GM12878 (cell line): ENCODE results near the gene CTDP1. TPM values are rescaled to one million over a fixed set of nuclear protein-coding genes. Genes with fewer than 3 reads are reported as not detected.

Experiments
- ATAC-seq: fragments of 200-7000 bp; cut with Tn5 transposase; 3 replicates; pipeline ENCODE4 v1.9.1; 2020; ENCODE audit warnings: mild to moderate bottlenecking, moderate library complexity
- BruUV-seq: library from RNA; stranded (reverse); fragments of 400-500 nt; replicated peaks from 2 replicates; lab custom pipeline; 2021; lab: Mats Ljungman, UMichigan
- CTCF ChIA-PET: fragments of 300-600 bp; sonication (Branson Sonifier 250); formaldehyde crosslinking; extraction: SDS; loops from one replicate; lab custom pipeline; 2021; ENCODE audit warnings: inconsistent platforms; lab: Yijun Ruan, JAX
- POLR2A ChIA-PET: fragments of 350-600 bp; formaldehyde crosslinking; extraction: SDS; loops from one replicate; lab custom pipeline; 2021; ENCODE audit warnings: inconsistent platforms; lab: Charles Lee
- RAD21 ChIA-PET: fragments of 300-600 bp; sonication (Branson Sonifier 250); formaldehyde crosslinking; loops from one replicate; lab custom pipeline; 2023; ENCODE audit warnings: antibody characterized with exemption; ENCODE audit not compliant: unreplicated experiment; lab: Charles Lee
- SMC1A ChIA-PET: fragments of 300-600 bp; sonication (Branson Sonifier 250); formaldehyde crosslinking; loops from one replicate; lab custom pipeline; 2023; ENCODE audit not compliant: unreplicated experiment, uncharacterized antibody; lab: Charles Lee
- DNase-seq: peaks from one replicate; pipeline ENCODE4 v3.0.0-alpha.2; 2011; ENCODE audit warnings: low read depth, low spot score
- FAIRE-seq: peaks from 3 replicates; lab custom pipeline; 2011; peaks lifted over from hg19 to GRCh38; lab: Jason Lieb, UNC
- H2AFZ ChIP-seq: 2 replicates; pipeline ENCODE4 v1.6.0; 2011; ENCODE audit warnings: low read depth, low read length, control low read depth; ENCODE audit not compliant: control insufficient read depth
- H3K27ac ChIP-seq: 2 replicates; pipeline ENCODE4 v1.5.1; 2011; ENCODE audit warnings: control low read depth; ENCODE audit not compliant: control insufficient read depth, insufficient read depth
- H3K27me3 ChIP-seq, 2 experiments: replicated peaks in 1 of 2; 2 replicates each; pipeline versions ENCODE4 v1.6.0 to v1.6.1; 2011; ENCODE audit warnings: low read length in 1 of 2; ENCODE audit not compliant: control insufficient read depth in 2 of 2, insufficient read depth in 2 of 2
- H3K36me3 ChIP-seq, 2 experiments: 2 replicates each; pipeline ENCODE4 v1.5.1; 2011; ENCODE audit warnings: low read length in 1 of 2; ENCODE audit not compliant: control insufficient read depth in 2 of 2, insufficient read depth in 2 of 2
- H3K4me1 ChIP-seq: 2 replicates; pipeline ENCODE4 v1.6.1; 2011; ENCODE audit warnings: mild to moderate bottlenecking, low read length, moderate library complexity, mixed read lengths; ENCODE audit not compliant: control insufficient read depth, insufficient read depth
- H3K4me2 ChIP-seq: 2 replicates; pipeline ENCODE4 v1.6.0; 2011; ENCODE audit warnings: control low read depth; ENCODE audit not compliant: control insufficient read depth, insufficient read depth
- H3K4me3 ChIP-seq: fragments of 200-600 bp; sonication (generic); 2 replicates; pipeline ENCODE4 v1.5.1; 2016
- H3K79me2 ChIP-seq: 2 replicates; pipeline ENCODE4 v1.6.0; 2011; ENCODE audit warnings: low read length; ENCODE audit not compliant: control insufficient read depth, insufficient read depth
- H3K9ac ChIP-seq: 2 replicates; pipeline ENCODE4 v1.8.0; 2011; ENCODE audit warnings: low read length, control low read depth, mixed read lengths; ENCODE audit not compliant: control insufficient read depth, insufficient read depth
- H3K9me3 ChIP-seq: replicated peaks from 3 replicates; pipeline ENCODE4 v1.5.1; 2011; ENCODE audit warnings: mild to moderate bottlenecking, low read length; ENCODE audit not compliant: control insufficient read depth, insufficient read depth
- H4K20me1 ChIP-seq: 2 replicates; pipeline ENCODE4 v1.6.0; 2011; ENCODE audit not compliant: control insufficient read depth, insufficient read depth
- FOS ChIP-seq: IDR thresholded peaks from 3 replicates; pipeline ENCODE4 v1.6.1; 2011; ENCODE audit warnings: borderline replicate concordance; ENCODE audit not compliant: insufficient read length; ENCODE audit errors: extremely low read depth
- RAD21 ChIP-seq: IDR thresholded peaks from 2 replicates; pipeline ENCODE4 v1.6.1; 2011; ENCODE audit warnings: mild to moderate bottlenecking, low read depth, low read length, moderate library complexity; ENCODE audit not compliant: insufficient read depth
- ZNF24 ChIP-seq: fragments of 450-650 bp; IDR thresholded peaks from 2 replicates; pipeline ENCODE4 v1.6.1; 2017; ENCODE audit warnings: antibody characterized with exemption, mild to moderate bottlenecking
- WGBS: methylation state at CpG from one replicate; pipeline ENCODE4 v1.1.6; 2016; ENCODE audit warnings: low lambda C conversion rate; ENCODE audit not compliant: insufficient replicate concordance, insufficient coverage; ENCODE audit errors: missing lambda C conversion rate; 5-methylcytosine and 5-hydroxymethylcytosine counted together
- in situ Hi-C: fragments of 300-500 bp; cut with MboI; formaldehyde crosslinking; loops from 9 replicates; pipeline ENCODE4 v1.14.3; 2018; ENCODE audit warnings: mixed read lengths
- intact Hi-C: fragments of 100-400 bp; cut with micrococcal nuclease; formaldehyde crosslinking; loops from one replicate; pipeline ENCODE4 v1.14.2; 2022; ENCODE audit not compliant: unreplicated experiment
- polyA plus RNA-seq, 11 experiments: library from polyadenylated mRNA; depleted of rRNA in 4 of 11; unstranded in 6 of 11; stranded (reverse) in 5 of 11; fragments of >200 nt; fragmentation: Nextera tagmentation in 4 of 11; fragmentation: Illumina TruSeq in 1 of 11; extraction: Ambion mirVana in 4 of 11; extraction: Trizol in 1 of 11; gene quantifications; 1 replicate in 1 of 11; 2 replicates in 10 of 11; pipeline versions ENCODE4 v1.2.1 to v1.2.3, GENCODE V29; 2011 to 2016; ENCODE audit warnings: inconsistent platforms in 2 of 11, missing spikeins in 2 of 11, low read depth in 1 of 11
- total RNA-seq, 4 experiments: library from RNA; depleted of rRNA in 3 of 4; stranded (reverse); fragments of >200 nt in 3 of 4; fragmentation: Illumina TruSeq in 1 of 4; extraction: Trizol in 1 of 4; gene quantifications; 2 replicates each; pipeline versions ENCODE4 v1.2.1 to v1.2.3, GENCODE V29; 2013 to 2021
- TF ChIP-seq, protein P1 (sequence below): fragments of 150-350 bp; IDR thresholded peaks from 2 replicates; pipeline ENCODE4 v1.6.1; 2016; ENCODE audit warnings: low read depth, low read length

Gene CTDP1
- total and polyA plus RNA-seq, 10 of the 15 experiments (the other 5 are each of a cell fraction or from before 2014, with no cell fraction given), result 0.32 to 31.3 (median 8.8) TPM

- TF ChIP-seq, protein P1, sequence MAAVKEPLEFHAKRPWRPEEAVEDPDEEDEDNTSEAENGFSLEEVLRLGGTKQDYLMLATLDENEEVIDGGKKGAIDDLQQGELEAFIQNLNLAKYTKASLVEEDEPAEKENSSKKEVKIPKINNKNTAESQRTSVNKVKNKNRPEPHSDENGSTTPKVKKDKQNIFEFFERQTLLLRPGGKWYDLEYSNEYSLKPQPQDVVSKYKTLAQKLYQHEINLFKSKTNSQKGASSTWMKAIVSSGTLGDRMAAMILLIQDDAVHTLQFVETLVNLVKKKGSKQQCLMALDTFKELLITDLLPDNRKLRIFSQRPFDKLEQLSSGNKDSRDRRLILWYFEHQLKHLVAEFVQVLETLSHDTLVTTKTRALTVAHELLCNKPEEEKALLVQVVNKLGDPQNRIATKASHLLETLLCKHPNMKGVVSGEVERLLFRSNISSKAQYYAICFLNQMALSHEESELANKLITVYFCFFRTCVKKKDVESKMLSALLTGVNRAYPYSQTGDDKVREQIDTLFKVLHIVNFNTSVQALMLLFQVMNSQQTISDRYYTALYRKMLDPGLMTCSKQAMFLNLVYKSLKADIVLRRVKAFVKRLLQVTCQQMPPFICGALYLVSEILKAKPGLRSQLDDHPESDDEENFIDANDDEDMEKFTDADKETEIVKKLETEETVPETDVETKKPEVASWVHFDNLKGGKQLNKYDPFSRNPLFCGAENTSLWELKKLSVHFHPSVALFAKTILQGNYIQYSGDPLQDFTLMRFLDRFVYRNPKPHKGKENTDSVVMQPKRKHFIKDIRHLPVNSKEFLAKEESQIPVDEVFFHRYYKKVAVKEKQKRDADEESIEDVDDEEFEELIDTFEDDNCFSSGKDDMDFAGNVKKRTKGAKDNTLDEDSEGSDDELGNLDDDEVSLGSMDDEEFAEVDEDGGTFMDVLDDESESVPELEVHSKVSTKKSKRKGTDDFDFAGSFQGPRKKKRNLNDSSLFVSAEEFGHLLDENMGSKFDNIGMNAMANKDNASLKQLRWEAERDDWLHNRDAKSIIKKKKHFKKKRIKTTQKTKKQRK, result no peak
- TF ChIP-seq FOS, result no peak
- TF ChIP-seq, all 136 proteins: peak for 0
Observed at GRCh38 chr18:79775441-79776221, 96.0 kb downstream of the CTDP1 start (continued).

DNA sequence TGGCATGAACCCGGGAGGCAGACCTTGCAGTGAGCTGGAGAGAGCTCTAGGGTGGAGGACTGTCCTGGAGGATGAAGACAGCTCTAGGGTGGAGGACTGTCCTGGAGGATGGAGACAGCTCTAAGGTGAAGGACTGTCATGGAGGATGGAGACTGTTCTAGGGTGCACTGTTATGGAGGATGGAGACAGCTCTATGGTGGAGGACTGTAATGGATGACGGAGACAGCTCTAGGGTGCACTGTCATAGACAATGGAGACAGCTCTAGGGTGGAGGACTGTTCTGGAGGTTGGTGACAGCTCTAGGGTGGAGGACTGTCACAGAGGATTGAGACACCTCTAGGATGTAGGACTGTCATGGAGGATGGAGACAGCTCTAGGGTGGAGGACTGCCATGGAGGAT lies 97.1 kb downstream of the CTDP1 start:
- Histone ChIP-seq H3K79me2 (no peaks in the 10 kb centered on the region), H3K4me3 (no peak overlapping the region), H3K9me3 (peaks cover under 1% of the 10 kb centered on the region; the same call in 1 of the 3 replicates), H3K27me3 (no peaks in the 10 kb centered on the region), H3K4me2 (no peak overlapping the region), H3K27ac (no peak overlapping the region), H4K20me1 (no peaks in the 10 kb centered on the region)
- FAIRE-seq (no peak), ATAC-seq (no peak), DNase-seq (no peak)
- ChIA-PET RAD21 (no interaction called here), CTCF (no interaction called here), SMC1A (interaction anchor here (0.6 kb wide), 1 partner anchor 11 kb away, joined by 3 read pairs; no protein-coding TSS in a partner anchor)
- in situ Hi-C loops (no loop called here), intact Hi-C loops (no loop called here)
- 18% methylated on average over 2 of the region's 2 CpGs for WGBS
- TF ChIP-seq RAD21 (no peak), ZNF24 (no peak)
- TF ChIP-seq, all 136 proteins: peak for 0
- Histone ChIP-seq H3K9ac (no peak overlapping the region), H2AFZ (no peak overlapping the region), H3K36me3 (no peaks in the 10 kb centered on the region), H3K4me1 (no peaks in the 10 kb centered on the region)
- BruUV-seq, result no TSS peak
- POLR2A ChIA-PET, result no interaction called here
